Ectodermal cell (in vitro differentiated cells): ENCODE measurements around the gene HS3ST2.
A peak's percentile ranks its signal among the peaks of the same experiment; 100 is the strongest.
"Not testable (repeated sequence)": the region's sequence is repeated elsewhere in the genome, so short reads cannot be mapped to it uniquely, and the experiment has no call there.

Experiments used
- H3K27ac ChIP-seq: 2 replicates; pipeline ENCODE4 v1.7.0; 2013; ENCODE audit warnings: mild to moderate bottlenecking, low read depth, low read length; ENCODE audit not compliant: insufficient read depth, poor library complexity, severe bottlenecking
- H3K27me3 ChIP-seq: 2 replicates; pipeline ENCODE4 v1.7.0; 2013; ENCODE audit warnings: mild to moderate bottlenecking, low read length; ENCODE audit not compliant: insufficient read depth, control insufficient read depth, poor library complexity, severe bottlenecking
- H3K36me3 ChIP-seq: one replicate; pipeline ENCODE4 v1.7.0; 2013; ENCODE audit warnings: low read length; ENCODE audit not compliant: control insufficient read depth, insufficient read depth
- H3K4me1 ChIP-seq: one replicate; pipeline ENCODE4 v1.7.0; 2013; ENCODE audit warnings: low read length; ENCODE audit not compliant: control insufficient read depth, insufficient read depth
- H3K4me3 ChIP-seq: 2 replicates; pipeline ENCODE4 v1.7.0; 2013; ENCODE audit warnings: low read depth, low read length, control low read depth; ENCODE audit not compliant: insufficient read depth
- H3K9me3 ChIP-seq: 2 replicates; pipeline ENCODE4 v1.7.0; 2013; ENCODE audit warnings: mild to moderate bottlenecking, low read length, moderate library complexity; ENCODE audit not compliant: control insufficient read depth
- WGBS, 2 experiments: methylation state at CpG; one replicate each; pipeline ENCODE4 v1.1.7; 2013; ENCODE audit warnings: missing lambda C conversion rate in 2 of 2; 5-methylcytosine and 5-hydroxymethylcytosine counted together

Gene HS3ST2

GRCh38 chr16:22810226-22810625, 3.7 kb upstream of the HS3ST2 start:
- no peak overlapping the region for H3K27ac ChIP-seq
- no peak overlapping the region for H3K4me3 ChIP-seq
- H3K9me3 ChIP-seq: no peaks in the 10 kb centered on the region
- no peaks in the 10 kb centered on the region for H3K36me3 ChIP-seq
- no peaks in the 10 kb centered on the region for H3K4me1 ChIP-seq
- H3K27me3 ChIP-seq: peaks cover 32% of the 10 kb centered on the region

GRCh38 chr16:22813223-22813947, 577 bp upstream of the HS3ST2 start:
- Histone ChIP-seq H3K27ac (no peak overlapping the region), H3K9me3 (no peaks in the 10 kb centered on the region), H3K4me1 (no peaks in the 10 kb centered on the region), H3K27me3 (peaks cover 63% of the 10 kb centered on the region), H3K36me3 (no peaks in the 10 kb centered on the region), H3K4me3 (peak overlapping the region; percentile 29)
- 3% methylated on average over 59 of the region's 59 CpGs for WGBS, 2 experiments

- WGBS, 2 experiments: 3 to 4% methylated on average over 41 of the region's 41 CpGs
- peak overlapping the region; percentile 29 for H3K4me3 ChIP-seq
Observed at GRCh38 chr16:22814711-22815105, 746 bp downstream of the HS3ST2 start.

GRCh38 chr16:22815863-22816262, 1.9 kb downstream of the HS3ST2 start:
- Histone ChIP-seq H3K9me3 (no peaks in the 10 kb centered on the region), H3K4me1 (no peaks in the 10 kb centered on the region), H3K36me3 (no peaks in the 10 kb centered on the region), H3K27ac (no peak overlapping the region), H3K27me3 (peaks cover 59% of the 10 kb centered on the region), H3K4me3 (no peak overlapping the region)
- 84 to 90% methylated on average over 4 to 5 of the region's 5 CpGs for WGBS, 2 experiments

More at GRCh38 chr16:22814711-22815105, 746 bp downstream of the HS3ST2 start:
- no peaks in the 10 kb centered on the region for H3K9me3 ChIP-seq
- H3K27ac ChIP-seq: no peak overlapping the region
- peaks cover 63% of the 10 kb centered on the region for H3K27me3 ChIP-seq
- H3K36me3 ChIP-seq: no peaks in the 10 kb centered on the region
- no peaks in the 10 kb centered on the region for H3K4me1 ChIP-seq

GRCh38 chr16:22816475-22816874, 2.5 kb downstream of the HS3ST2 start:
- H3K4me3 ChIP-seq: no peak overlapping the region
- 92% methylated on average over 6 of the region's 6 CpGs for WGBS, 2 experiments
- no peaks in the 10 kb centered on the region for H3K36me3 ChIP-seq
- no peaks in the 10 kb centered on the region for H3K4me1 ChIP-seq
- H3K27me3 ChIP-seq: peaks cover 59% of the 10 kb centered on the region
- no peaks in the 10 kb centered on the region for H3K9me3 ChIP-seq
- H3K27ac ChIP-seq: no peak overlapping the region

GRCh38 chr16:22818736-22819135, 4.8 kb downstream of the HS3ST2 start:
- not testable (repeated sequence) for H3K4me1 ChIP-seq, H3K9me3 ChIP-seq, H3K27ac ChIP-seq, H3K4me3 ChIP-seq, H3K36me3 ChIP-seq
- H3K27me3 ChIP-seq: peaks cover 46% of the 10 kb centered on the region

GRCh38 chr16:22838681-22839080, 24.7 kb downstream of the HS3ST2 start:
- Histone ChIP-seq H3K9me3 (no peaks in the 10 kb centered on the region), H3K27me3 (no peaks in the 10 kb centered on the region), H3K4me1 (peaks cover 7% of the 10 kb centered on the region), H3K36me3 (no peaks in the 10 kb centered on the region), H3K4me3 (no peak overlapping the region), H3K27ac (no peak overlapping the region)
- WGBS, 2 experiments: 79 to 86% methylated on average over 3 of the region's 3 CpGs

GRCh38 chr16:22842031-22842430, 28.1 kb downstream of the HS3ST2 start:
- H3K27me3 ChIP-seq, H3K9me3 ChIP-seq, H3K4me3 ChIP-seq, H3K4me1 ChIP-seq, H3K36me3 ChIP-seq, H3K27ac ChIP-seq: not testable (repeated sequence)
- WGBS, 2 experiments: 87 to 98% methylated on average over 4 of the region's 4 CpGs

GRCh38 chr16:22843122-22843521, 29.2 kb downstream of the HS3ST2 start:
- no peaks in the 10 kb centered on the region for H3K36me3 ChIP-seq
- H3K4me3 ChIP-seq: no peak overlapping the region
- no peaks in the 10 kb centered on the region for H3K27me3 ChIP-seq
- H3K27ac ChIP-seq: no peak overlapping the region
- H3K4me1 ChIP-seq: peaks cover 7% of the 10 kb centered on the region
- H3K9me3 ChIP-seq: no peaks in the 10 kb centered on the region
- 92 to 94% methylated on average over 3 of the region's 3 CpGs for WGBS, 2 experiments

GRCh38 chr16:22843856-22844255, 29.9 kb downstream of the HS3ST2 start:
- Histone ChIP-seq H3K4me1 (peaks cover under 1% of the 10 kb centered on the region), H3K36me3 (no peaks in the 10 kb centered on the region), H3K27me3 (no peaks in the 10 kb centered on the region), H3K9me3 (no peaks in the 10 kb centered on the region), H3K4me3 (no peak overlapping the region), H3K27ac (no peak overlapping the region)
- 91 to 92% methylated on average over 2 of the region's 2 CpGs for WGBS, 2 experiments

GRCh38 chr16:22844416-22844815, 30.5 kb downstream of the HS3ST2 start:
- WGBS, 2 experiments: 93 to 96% methylated on average over 2 to 3 of the region's 3 CpGs
- Histone ChIP-seq H3K9me3 (no peaks in the 10 kb centered on the region), H3K36me3 (no peaks in the 10 kb centered on the region), H3K4me3 (no peak overlapping the region), H3K4me1 (no peaks in the 10 kb centered on the region), H3K27me3 (no peaks in the 10 kb centered on the region), H3K27ac (no peak overlapping the region)
